Measurements from ENCODE around the gene MPP1.

Gene MPP1

DNA sequence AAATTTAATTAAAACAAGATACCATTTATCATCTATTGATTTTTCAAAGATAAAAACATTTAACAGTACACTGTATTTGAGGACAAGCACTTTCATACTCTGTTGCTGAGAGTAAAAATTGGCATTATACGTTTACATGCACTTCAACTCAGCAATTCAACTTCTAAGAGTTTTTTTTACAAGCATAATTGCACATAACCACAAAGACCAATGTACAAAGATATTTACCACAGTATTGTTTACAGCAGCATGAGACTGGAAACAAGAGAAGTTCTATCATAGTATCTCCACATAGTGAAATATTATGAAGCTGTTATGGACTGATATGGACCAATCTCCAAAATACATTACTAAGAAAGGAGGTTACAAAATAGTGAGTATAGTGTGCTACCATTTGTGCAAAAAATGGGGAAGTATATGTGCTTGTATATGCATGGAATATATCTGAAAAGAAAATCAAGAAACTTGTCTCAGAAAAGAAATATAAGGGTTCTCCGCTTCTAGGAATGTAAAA is 65.3 kb downstream of the MPP1 start:
- no peak for DNase-seq
- TF ChIP-seq, protein P1, sequence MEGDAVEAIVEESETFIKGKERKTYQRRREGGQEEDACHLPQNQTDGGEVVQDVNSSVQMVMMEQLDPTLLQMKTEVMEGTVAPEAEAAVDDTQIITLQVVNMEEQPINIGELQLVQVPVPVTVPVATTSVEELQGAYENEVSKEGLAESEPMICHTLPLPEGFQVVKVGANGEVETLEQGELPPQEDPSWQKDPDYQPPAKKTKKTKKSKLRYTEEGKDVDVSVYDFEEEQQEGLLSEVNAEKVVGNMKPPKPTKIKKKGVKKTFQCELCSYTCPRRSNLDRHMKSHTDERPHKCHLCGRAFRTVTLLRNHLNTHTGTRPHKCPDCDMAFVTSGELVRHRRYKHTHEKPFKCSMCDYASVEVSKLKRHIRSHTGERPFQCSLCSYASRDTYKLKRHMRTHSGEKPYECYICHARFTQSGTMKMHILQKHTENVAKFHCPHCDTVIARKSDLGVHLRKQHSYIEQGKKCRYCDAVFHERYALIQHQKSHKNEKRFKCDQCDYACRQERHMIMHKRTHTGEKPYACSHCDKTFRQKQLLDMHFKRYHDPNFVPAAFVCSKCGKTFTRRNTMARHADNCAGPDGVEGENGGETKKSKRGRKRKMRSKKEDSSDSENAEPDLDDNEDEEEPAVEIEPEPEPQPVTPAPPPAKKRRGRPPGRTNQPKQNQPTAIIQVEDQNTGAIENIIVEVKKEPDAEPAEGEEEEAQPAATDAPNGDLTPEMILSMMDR (IDR thresholded peaks at IDR 0.05; ENCODE audit: low read depth, low read length) = no peak
- no peaks in the 10 kb centered on the region for H3K9me3 ChIP-seq
- no peaks in the 10 kb centered on the region for H3K36me3 ChIP-seq
- H3K4me3 ChIP-seq (ENCODE audit: low read depth, low read length) = no peak overlapping the region
- H3K27me3 ChIP-seq = no peaks in the 10 kb centered on the region
- H3K4me1 ChIP-seq = no peaks in the 10 kb centered on the region

DNA sequence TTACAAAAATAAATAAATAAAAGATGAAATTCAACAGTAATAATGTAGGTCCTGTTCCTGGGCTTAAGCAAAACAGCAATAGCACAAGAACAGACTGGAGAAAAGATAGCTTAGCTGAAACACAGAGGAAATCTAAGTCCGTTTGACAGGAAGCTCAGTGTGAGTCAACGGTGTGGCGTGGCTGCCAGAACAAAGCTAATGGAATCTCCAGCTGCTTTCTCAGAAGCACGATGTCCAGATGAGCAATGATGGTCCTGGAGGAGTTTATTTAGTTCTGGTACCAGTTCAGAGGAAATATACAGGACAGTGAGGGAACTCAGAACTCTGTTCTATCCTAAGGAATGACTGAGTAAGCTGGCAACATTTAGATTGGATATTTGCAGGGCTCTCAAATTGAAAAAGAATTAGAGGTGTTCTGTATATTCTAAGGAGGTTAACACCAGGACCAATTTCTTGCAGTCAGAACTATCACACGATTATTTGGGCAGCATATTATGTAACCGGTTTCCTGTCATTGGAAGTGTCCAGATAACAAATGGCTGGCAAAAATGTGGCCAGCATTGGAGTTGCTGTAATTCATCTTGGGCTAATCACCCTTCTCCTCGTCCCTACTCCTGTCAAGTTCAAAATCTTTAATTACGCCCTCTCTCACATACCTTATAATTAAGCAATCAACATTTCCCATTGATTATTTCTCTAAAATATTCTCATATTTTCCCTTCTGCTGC is 67.1 kb downstream of the MPP1 start:
- TF ChIP-seq, protein P1 (IDR thresholded peaks at IDR 0.05; ENCODE audit: low read depth, low read length) = no peak
- no peaks in the 10 kb centered on the region for H3K4me1 ChIP-seq
- no peaks in the 10 kb centered on the region for H3K36me3 ChIP-seq
- DNase-seq = no peak
- no peak overlapping the region for H3K4me3 ChIP-seq (ENCODE audit: low read depth, low read length)
- H3K9me3 ChIP-seq = no peaks in the 10 kb centered on the region
- no peaks in the 10 kb centered on the region for H3K27me3 ChIP-seq

GRCh38 chrX:154737136-154737535 is 68.1 kb downstream of the MPP1 start:
- H3K36me3 ChIP-seq = no peaks in the 10 kb centered on the region
- no peak for DNase-seq

GRCh38 chrX:154735695-154736393 is 69.4 kb downstream of the MPP1 start:
- no peak overlapping the region for H3K4me3 ChIP-seq (ENCODE audit: low read depth, low read length)
- H3K36me3 ChIP-seq = no peaks in the 10 kb centered on the region
- TF ChIP-seq, protein P1 (IDR thresholded peaks at IDR 0.05; ENCODE audit: low read depth, low read length) = no peak
- no peaks in the 10 kb centered on the region for H3K4me1 ChIP-seq
- H3K27me3 ChIP-seq = no peaks in the 10 kb centered on the region
- DNase-seq = no peak
- no peaks in the 10 kb centered on the region for H3K9me3 ChIP-seq

More at GRCh38 chrX:154737136-154737535, 68.1 kb downstream of the MPP1 start:
- TF ChIP-seq, protein P1 (IDR thresholded peaks at IDR 0.05; ENCODE audit: low read depth, low read length) = no peak
- no peaks in the 10 kb centered on the region for H3K4me1 ChIP-seq
- H3K27me3 ChIP-seq = no peaks in the 10 kb centered on the region
- no peak overlapping the region for H3K4me3 ChIP-seq (ENCODE audit: low read depth, low read length)
- no peaks in the 10 kb centered on the region for H3K9me3 ChIP-seq

DNA sequence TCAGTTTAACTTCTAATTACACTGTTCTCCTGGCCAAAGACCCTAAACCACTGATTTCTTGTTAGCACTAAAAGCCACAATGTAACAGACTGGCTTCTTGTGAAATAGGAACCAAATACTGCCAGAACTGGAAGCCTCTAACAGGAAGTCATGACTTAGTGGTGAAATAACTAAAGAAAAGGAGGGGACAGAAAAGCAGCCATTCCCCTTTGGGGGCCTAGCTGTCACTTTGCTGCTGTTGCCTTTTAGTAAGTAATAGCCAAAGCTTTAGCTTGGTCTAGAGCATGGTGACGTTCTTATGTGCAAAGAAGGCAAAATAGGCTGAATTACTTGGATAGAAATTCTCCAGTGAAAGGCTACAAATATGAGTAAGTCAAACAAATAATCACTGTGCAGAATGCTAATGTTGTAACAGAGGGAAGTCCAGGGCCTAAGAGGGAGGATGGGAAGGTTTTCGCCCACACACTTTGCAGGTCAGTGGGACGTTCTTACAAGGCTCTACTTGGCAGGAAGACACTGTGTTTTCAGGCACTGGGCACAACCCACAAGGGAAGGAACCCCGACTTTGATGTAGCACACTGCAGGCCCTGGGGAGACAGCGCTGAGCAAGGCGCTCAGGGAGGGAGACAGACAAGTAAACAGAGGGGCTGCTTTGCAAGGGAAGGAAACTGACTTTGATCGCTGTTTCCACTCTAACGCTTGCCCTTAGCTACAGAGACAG is 71.1 kb downstream of the MPP1 start:
- H3K27me3 ChIP-seq = no peaks in the 10 kb centered on the region
- TF ChIP-seq, protein P1 (IDR thresholded peaks at IDR 0.05; ENCODE audit: low read depth, low read length) = no peak
- H3K4me3 ChIP-seq (ENCODE audit: low read depth, low read length) = no peak overlapping the region
- H3K9me3 ChIP-seq = no peaks in the 10 kb centered on the region
- H3K36me3 ChIP-seq = no peaks in the 10 kb centered on the region
- H3K4me1 ChIP-seq = no peaks in the 10 kb centered on the region
- no peak for DNase-seq

Data from BE2C (cell line).